Sigmoid colon (tissue), 7 donors: ENCODE measurements around the gene PRKG1. TPM values are rescaled to one million over a fixed set of nuclear protein-coding genes. Genes with fewer than 3 reads are reported as not detected.
A peak's percentile ranks its signal among the peaks of the same experiment; 100 is the strongest.
"Not testable (repeated sequence)": the region's sequence is repeated elsewhere in the genome, so short reads cannot be mapped to it uniquely, and the experiment has no call there.

Source experiments
- DNase-seq: peaks from one replicate; pipeline ENCODE4 v3.0.0-alpha.2; 2019
- H3K27ac ChIP-seq, 4 donors: fragments of 200-600 bp; sonication (generic); one replicate each; pipeline ENCODE4 v1.5.1; 2016 to 2019; ENCODE audit warnings: mild to moderate bottlenecking in 1 of 4
- H3K27me3 ChIP-seq, 3 donors: fragments of 200-600 bp; sonication (generic); one replicate each; pipeline ENCODE4 v1.5.1; 2019; ENCODE audit warnings: mild to moderate bottlenecking in 1 of 3
- H3K36me3 ChIP-seq, 4 donors: fragments of 200-600 bp; sonication (generic); one replicate each; pipeline ENCODE4 v1.5.1; 2016 to 2019
- H3K4me1 ChIP-seq, 4 donors: fragments of 200-600 bp; sonication (generic); one replicate each; pipeline ENCODE4 v1.5.1; 2017 to 2019
- H3K4me3 ChIP-seq, 4 donors: fragments of 200-600 bp; sonication (generic); one replicate each; pipeline ENCODE4 v1.5.1; 2017 to 2019; ENCODE audit warnings: mild to moderate bottlenecking in 2 of 4, moderate library complexity in 1 of 4
- H3K9me3 ChIP-seq, 4 donors: fragments of 200-600 bp in 3 of 4; sonication (generic) in 3 of 4; one replicate each; pipeline versions ENCODE4 v1.5.1 to v1.6.1; 2013 to 2019
- EP300 ChIP-seq, 4 donors: sonication (generic); formaldehyde crosslinking; IDR thresholded peaks; one replicate each; pipeline ENCODE4 v1.6.1; 2017; ENCODE audit warnings: antibody characterized with exemption in 4 of 4
- POLR2A ChIP-seq, 2 donors: fragments of 450-650 bp; IDR thresholded peaks; one replicate each; pipeline ENCODE4 v1.6.1; 2016; ENCODE audit warnings: antibody characterized with exemption in 2 of 2, mild to moderate bottlenecking in 2 of 2, moderate library complexity in 2 of 2
- POLR2AphosphoS5 ChIP-seq, 4 donors: sonication (generic); formaldehyde crosslinking; IDR thresholded peaks; one replicate each; pipeline ENCODE4 v1.6.1; 2017; ENCODE audit warnings: antibody characterized with exemption in 4 of 4
- WGBS, 2 donors: extraction: QIAGEN DNeasy Blood & Tissue Kit; methylation state at CpG; one replicate each; pipeline ENCODE4 v1.1.7; 2013; 5-methylcytosine and 5-hydroxymethylcytosine counted together
- intact Hi-C: fragments of 100-400 bp; cut with DNase I; formaldehyde crosslinking; loops from one replicate; pipeline ENCODE4 v1.15.1; 2023
- polyA plus RNA-seq, 3 donors: library from polyadenylated mRNA; stranded (reverse); fragments of 200-250 nt; gene quantifications; one replicate each; pipeline ENCODE4 v1.2.3, GENCODE V29; 2013
- total RNA-seq, 4 donors: library from RNA; depleted of rRNA; stranded (reverse); fragments of >200 nt; gene quantifications; one replicate each; pipeline ENCODE4 v1.1.0, GENCODE V29; 2016
- TF ChIP-seq, protein P1 (sequence below), 4 experiments: fragments of 450-650 bp in 3 of 4; fragments of 200-600 bp in 1 of 4; IDR thresholded peaks; one replicate each; pipeline ENCODE4 v1.5.1; 2016 to 2019; ENCODE audit warnings: antibody characterized with exemption in 4 of 4, mild to moderate bottlenecking in 3 of 4, moderate library complexity in 2 of 4
- donor health status: healthy with polysubstance abuse.
- donor health status: Bipolar disorder and iron deficiency.
- donor health status: healthy.

The PRKG1 gene
- total and polyA plus RNA-seq, 7 donors = 3.7 to 92.9 (median 60.2) TPM

- no peaks in the 10 kb centered on the region for H3K36me3 ChIP-seq
- intact Hi-C loops = no loop called here
- H3K27me3 ChIP-seq = no peaks in the 10 kb centered on the region
- H3K4me3 ChIP-seq = no peak overlapping the region
- DNase-seq = no peak
- TF ChIP-seq, protein P1, sequence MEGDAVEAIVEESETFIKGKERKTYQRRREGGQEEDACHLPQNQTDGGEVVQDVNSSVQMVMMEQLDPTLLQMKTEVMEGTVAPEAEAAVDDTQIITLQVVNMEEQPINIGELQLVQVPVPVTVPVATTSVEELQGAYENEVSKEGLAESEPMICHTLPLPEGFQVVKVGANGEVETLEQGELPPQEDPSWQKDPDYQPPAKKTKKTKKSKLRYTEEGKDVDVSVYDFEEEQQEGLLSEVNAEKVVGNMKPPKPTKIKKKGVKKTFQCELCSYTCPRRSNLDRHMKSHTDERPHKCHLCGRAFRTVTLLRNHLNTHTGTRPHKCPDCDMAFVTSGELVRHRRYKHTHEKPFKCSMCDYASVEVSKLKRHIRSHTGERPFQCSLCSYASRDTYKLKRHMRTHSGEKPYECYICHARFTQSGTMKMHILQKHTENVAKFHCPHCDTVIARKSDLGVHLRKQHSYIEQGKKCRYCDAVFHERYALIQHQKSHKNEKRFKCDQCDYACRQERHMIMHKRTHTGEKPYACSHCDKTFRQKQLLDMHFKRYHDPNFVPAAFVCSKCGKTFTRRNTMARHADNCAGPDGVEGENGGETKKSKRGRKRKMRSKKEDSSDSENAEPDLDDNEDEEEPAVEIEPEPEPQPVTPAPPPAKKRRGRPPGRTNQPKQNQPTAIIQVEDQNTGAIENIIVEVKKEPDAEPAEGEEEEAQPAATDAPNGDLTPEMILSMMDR (IDR thresholded peaks at IDR 0.05) = no peak
- peak in 1 of 4 donors; percentile 10 for TF ChIP-seq POLR2AphosphoS5 (IDR thresholded peaks at IDR 0.05)
- no peaks in the 10 kb centered on the region for H3K9me3 ChIP-seq
- peaks cover 0 to 41% (median 21%) of the 10 kb centered on the region in 4 donors for H3K4me1 ChIP-seq
- WGBS, 2 donors = 81 to 84% methylated on average over 3 of the region's 3 CpGs
- H3K27ac ChIP-seq = no peak overlapping the region
Measured at GRCh38 chr10:51445588-51445987, 371.3 kb downstream of the PRKG1 start.

DNA sequence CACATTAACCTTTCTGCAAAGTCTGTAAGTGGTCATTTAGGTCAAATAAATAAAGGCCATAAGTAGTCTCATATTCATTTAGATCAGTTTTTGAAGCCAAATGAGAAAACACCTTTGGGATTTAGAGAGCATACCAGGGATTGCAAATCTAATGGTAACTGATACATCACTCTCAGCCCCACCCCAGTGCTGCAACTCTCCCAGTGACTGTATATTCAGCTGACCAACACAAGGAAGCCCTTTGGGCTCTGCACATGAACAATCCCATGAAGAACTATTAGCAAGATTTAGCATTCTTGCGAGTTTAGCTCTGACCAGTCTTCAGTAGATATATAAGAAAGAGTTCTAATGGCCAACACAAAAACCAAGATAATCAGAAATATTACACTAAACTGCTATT lies 372.8 kb downstream of the PRKG1 start:
- Histone ChIP-seq H3K9me3 (no peaks in the 10 kb centered on the region), H3K27ac (no peak overlapping the region), H3K36me3 (no peaks in the 10 kb centered on the region), H3K4me1 (peaks cover 0 to 30% (median 10%) of the 10 kb centered on the region in 4 donors), H3K27me3 (no peaks in the 10 kb centered on the region), H3K4me3 (no peak overlapping the region)
- no peak for DNase-seq
- intact Hi-C loops = no loop called here
- WGBS, 2 donors = 94 to 96% methylated on average over 1 of the region's 1 CpG
- TF ChIP-seq, protein P1 (IDR thresholded peaks at IDR 0.05) = no peak
- no peak for TF ChIP-seq EP300 (IDR thresholded peaks at IDR 0.05)
- TF ChIP-seq POLR2A (IDR thresholded peaks at IDR 0.05) = no peak
- no peak for TF ChIP-seq POLR2AphosphoS5 (IDR thresholded peaks at IDR 0.05)

- H3K36me3 ChIP-seq, intact Hi-C loops, H3K4me3 ChIP-seq, H3K27ac ChIP-seq, H3K4me1 ChIP-seq, DNase-seq, H3K27me3 ChIP-seq, H3K9me3 ChIP-seq: not testable (repeated sequence)
- 85 to 91% methylated on average over 3 of the region's 3 CpGs for WGBS, 2 donors
Measured at GRCh38 chr10:51455762-51456161, 381.5 kb downstream of the PRKG1 start.

- no peak for TF ChIP-seq EP300 (IDR thresholded peaks at IDR 0.05)
- TF ChIP-seq POLR2A (IDR thresholded peaks at IDR 0.05) = no peak
- TF ChIP-seq, protein P1 (IDR thresholded peaks at IDR 0.05) = no peak
- no peak for TF ChIP-seq POLR2AphosphoS5 (IDR thresholded peaks at IDR 0.05)
- intact Hi-C loops = no loop called here
- 84 to 90% methylated on average over 1 of the region's 1 CpG for WGBS, 2 donors
- Histone ChIP-seq H3K9me3 (peaks cover 0 to 5% (median 0%) of the 10 kb centered on the region in 4 donors), H3K27me3 (no peaks in the 10 kb centered on the region), H3K27ac (no peak overlapping the region), H3K4me1 (peaks cover 0 to 24% (median 17%) of the 10 kb centered on the region in 4 donors), H3K4me3 (no peak overlapping the region), H3K36me3 (no peaks in the 10 kb centered on the region)
- no peak for DNase-seq
Measured at GRCh38 chr10:51459476-51459875, 385.2 kb downstream of the PRKG1 start.

DNA sequence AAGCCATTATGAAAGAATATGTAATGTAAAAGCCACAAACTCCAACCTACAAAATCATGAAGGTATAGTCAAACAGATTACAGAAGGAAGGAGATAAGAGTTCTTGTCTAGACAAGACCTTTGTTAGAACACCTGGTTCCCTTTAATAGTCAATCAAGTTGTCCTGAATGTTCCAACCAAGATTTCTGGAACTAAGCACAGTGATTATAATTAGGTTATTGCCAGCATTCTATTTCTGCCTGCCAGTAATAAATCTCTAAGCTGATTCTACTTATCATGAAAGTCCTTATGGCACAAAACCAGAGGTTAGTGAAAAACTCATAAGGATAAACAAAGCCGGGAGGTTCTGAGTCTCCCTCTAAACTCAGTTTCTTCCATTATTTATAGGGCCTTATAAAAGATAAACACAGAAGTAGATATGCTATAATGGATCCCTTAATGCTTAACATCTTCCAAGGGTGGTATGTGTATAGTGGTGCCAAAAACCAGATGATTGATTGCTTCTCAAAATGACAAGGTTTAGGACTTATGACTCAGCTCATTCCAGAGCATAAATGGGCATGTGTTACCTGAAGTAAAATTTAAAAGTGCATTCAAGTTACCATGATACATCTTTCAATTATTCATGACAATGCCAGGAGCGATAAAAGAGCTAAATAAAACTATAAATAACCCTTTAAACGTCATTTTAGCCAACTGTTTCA lies 387.9 kb downstream of the PRKG1 start:
- H3K36me3 ChIP-seq = no peaks in the 10 kb centered on the region
- TF ChIP-seq EP300 (IDR thresholded peaks at IDR 0.05) (peak in 1 of 4 donors; percentile 5), POLR2A (IDR thresholded peaks at IDR 0.05) (no peak), POLR2AphosphoS5 (IDR thresholded peaks at IDR 0.05) (peak in 1 of 4 donors; percentile 28)
- TF ChIP-seq, protein P1 (IDR thresholded peaks at IDR 0.05) = no peak
- peak overlapping the region in 3 of 4 donors; percentile 17 to 42 (median 31) for H3K27ac ChIP-seq
- no peaks in the 10 kb centered on the region for H3K9me3 ChIP-seq
- WGBS, 2 donors = 39 to 50% methylated on average over 3 of the region's 3 CpGs
- H3K27me3 ChIP-seq = no peaks in the 10 kb centered on the region
- no peak for DNase-seq
- H3K4me3 ChIP-seq = no peak overlapping the region
- intact Hi-C loops = no loop called here
- peaks cover 0 to 44% (median 25%) of the 10 kb centered on the region in 4 donors for H3K4me1 ChIP-seq
